Immature natural killer cell (primary cell): ENCODE results near the gene CR1L. TPM values are rescaled to one million over a fixed set of nuclear protein-coding genes. Genes with fewer than 3 reads are reported as not detected.
"Not testable (repeated sequence)": the region's sequence is repeated elsewhere in the genome, so short reads cannot be mapped to it uniquely, and the experiment has no call there.

Experiments
- DNase-seq, 3 donors: peaks; one replicate each; pipeline ENCODE4 v3.0.0; 2022; ENCODE audit warnings: mixed read lengths in 1 of 3
- H3K27ac Mint-ChIP-seq, 6 donors: one replicate each; pipeline ENCODE4 v1.8.0; 2020; ENCODE audit warnings: mixed read lengths in 6 of 6, mild to moderate bottlenecking in 5 of 6, inconsistent platforms in 4 of 6, moderate library complexity in 3 of 6
- H3K27me3 Mint-ChIP-seq, 3 donors: one replicate each; pipeline ENCODE4 v1.8.0; 2020 to 2021; ENCODE audit warnings: low read depth in 3 of 3, mild to moderate bottlenecking in 3 of 3, mixed read lengths in 3 of 3, moderate library complexity in 3 of 3, inconsistent platforms in 1 of 3
- H3K36me3 Mint-ChIP-seq, 3 donors: one replicate each; pipeline ENCODE4 v1.8.0; 2020; ENCODE audit warnings: mixed read lengths in 3 of 3, inconsistent platforms in 2 of 3, mild to moderate bottlenecking in 2 of 3
- H3K4me1 Mint-ChIP-seq, 2 donors: one replicate each; pipeline ENCODE4 v1.8.0; 2020; ENCODE audit warnings: inconsistent platforms in 2 of 2, mild to moderate bottlenecking in 2 of 2, mixed read lengths in 2 of 2, moderate library complexity in 1 of 2
- H3K4me3 Mint-ChIP-seq, 5 donors: one replicate each; pipeline ENCODE4 v1.8.0; 2020; ENCODE audit warnings: mild to moderate bottlenecking in 5 of 5, mixed read lengths in 5 of 5, inconsistent platforms in 3 of 5, moderate library complexity in 3 of 5
- H3K9me3 Mint-ChIP-seq, 6 donors: one replicate each; pipeline ENCODE4 v1.8.0; 2020; ENCODE audit warnings: mild to moderate bottlenecking in 6 of 6, mixed read lengths in 6 of 6, inconsistent platforms in 4 of 6, moderate library complexity in 3 of 6
- polyA plus RNA-seq, 3 donors: library from polyadenylated mRNA; unstranded; fragments of 300-500 nt; fragmentation: Illumina TruSeq; gene quantifications; one replicate each; pipeline ENCODE4 v1.2.3, GENCODE V29; 2021

Gene CR1L
- polyA plus RNA-seq, 3 donors from 2014 or later: 0.60 TPM; not detected in 2

DNA sequence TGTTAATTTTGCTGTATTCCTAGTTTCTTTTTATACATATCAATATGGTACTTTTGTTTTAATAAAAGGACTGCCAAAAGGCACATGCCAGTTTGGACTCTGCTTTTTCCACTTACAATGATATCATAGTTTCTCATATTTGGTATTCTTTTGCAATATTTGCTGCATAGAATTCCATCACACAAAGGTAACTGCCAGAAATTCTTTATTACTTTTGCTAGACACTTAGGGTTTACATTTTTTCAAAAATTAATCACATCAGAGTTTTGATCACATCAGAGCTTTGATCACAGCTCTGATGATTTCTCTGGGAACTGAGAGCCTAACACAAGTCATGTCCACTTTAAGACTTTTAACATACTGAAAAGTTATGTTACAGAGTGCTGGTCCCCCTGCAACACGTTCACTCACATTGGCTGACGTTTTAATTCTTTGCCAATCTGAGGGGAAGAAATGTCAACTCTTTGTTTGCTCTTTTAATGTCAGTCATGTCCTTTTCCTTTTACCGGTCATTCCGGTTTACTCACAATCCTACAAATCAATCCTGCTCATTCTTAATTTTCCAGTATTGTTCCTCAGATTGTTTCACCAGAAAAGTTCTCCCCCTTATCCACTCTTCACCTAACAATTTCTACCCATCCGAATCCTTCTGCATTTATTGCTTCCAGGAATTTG lies 105.8 kb downstream of the CR1L start:
- no peaks in the 10 kb centered on the region for H3K36me3 Mint-ChIP-seq
- H3K4me1 Mint-ChIP-seq: peaks cover 42 to 60% of the 10 kb centered on the region in 2 donors
- peak overlapping the region; percentile 92 to 99 (median 99) for H3K27ac Mint-ChIP-seq
- no peak for DNase-seq
- peak overlapping the region; percentile 96 to 98 (median 96) for H3K4me3 Mint-ChIP-seq
- peaks cover 4 to 6% (median 5%) of the 10 kb centered on the region in 3 donors for H3K27me3 Mint-ChIP-seq
- H3K9me3 Mint-ChIP-seq: peaks cover 0 to 2% (median 0%) of the 10 kb centered on the region in 6 donors

DNA sequence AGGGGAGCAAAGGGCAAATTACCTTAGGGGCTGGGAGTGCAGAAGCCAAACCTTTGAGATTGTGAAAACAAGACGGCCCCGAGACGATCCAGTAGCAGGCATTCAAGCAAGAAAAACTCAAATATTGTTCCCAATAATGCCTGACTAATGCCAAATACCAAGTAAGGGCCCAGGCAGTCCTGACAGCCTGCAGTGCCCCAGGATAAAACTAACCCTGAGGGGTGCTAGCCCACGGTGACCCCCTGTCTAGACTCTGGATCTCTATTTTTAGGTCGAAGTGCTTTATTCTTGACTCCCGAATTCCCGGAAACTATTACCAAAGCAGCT lies 106.5 kb downstream of the CR1L start:
- H3K27me3 Mint-ChIP-seq, H3K9me3 Mint-ChIP-seq, H3K36me3 Mint-ChIP-seq: not testable (repeated sequence)
- DNase-seq: peak in 1 of 3 donors; percentile 5
- peak overlapping the region; percentile 92 to 99 (median 99) for H3K27ac Mint-ChIP-seq
- peaks cover 45 to 66% of the 10 kb centered on the region in 2 donors for H3K4me1 Mint-ChIP-seq
- peak overlapping the region; percentile 96 to 98 (median 96) for H3K4me3 Mint-ChIP-seq

DNA sequence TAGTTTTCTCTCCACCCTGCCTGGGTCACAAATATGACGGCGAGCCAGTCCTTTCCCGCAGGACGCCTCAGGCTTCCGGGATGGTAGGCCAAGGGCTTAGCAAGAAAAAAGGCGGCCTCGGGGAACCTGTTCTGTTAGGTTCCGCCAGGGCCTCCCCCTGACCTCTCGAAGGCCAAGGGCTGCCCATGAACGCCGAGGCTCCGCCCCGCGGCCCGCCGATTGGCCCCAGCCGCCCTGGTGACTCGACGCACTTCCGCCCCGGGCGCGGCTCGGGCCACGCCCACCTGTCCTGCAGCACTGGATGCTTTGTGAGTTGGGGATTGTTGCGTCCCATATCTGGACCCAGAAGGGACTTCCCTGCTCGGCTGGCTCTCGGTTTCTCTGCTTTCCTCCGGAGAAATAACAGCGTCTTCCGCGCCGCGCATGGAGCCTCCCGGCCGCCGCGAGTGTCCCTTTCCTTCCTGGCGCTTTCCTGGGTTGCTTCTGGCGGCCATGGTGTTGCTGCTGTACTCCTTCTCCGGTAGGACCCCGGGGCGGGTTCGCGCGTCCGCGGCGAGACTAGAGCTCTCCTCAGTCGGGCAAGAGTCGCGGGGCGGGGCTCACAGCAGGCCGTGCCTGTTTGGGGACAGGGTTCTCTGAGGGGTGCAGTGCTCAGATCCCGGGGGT lies 107.0 kb downstream of the CR1L start, which contains the start of gene CD46:
Gene CD46 (plus strand): TSS at position 265 of the 666 bp plus-strand sequence. CDS start 159 bp downstream, at position 424.
- peaks cover 4 to 6% (median 5%) of the 10 kb centered on the region in 3 donors for H3K27me3 Mint-ChIP-seq
- peak within 1 kb of the TSS; percentile 92 to 99 (median 99) for H3K27ac Mint-ChIP-seq
- peak; percentile 93 for DNase-seq
- H3K4me1 Mint-ChIP-seq: peaks cover 45 to 71% of the 10 kb centered on the region in 2 donors
- peaks cover 0 to 2% (median 0%) of the 10 kb centered on the region in 6 donors for H3K9me3 Mint-ChIP-seq
- H3K36me3 Mint-ChIP-seq: no peaks in the 10 kb centered on the region
- peak within 1 kb of the TSS; percentile 96 to 98 (median 96) for H3K4me3 Mint-ChIP-seq

DNA sequence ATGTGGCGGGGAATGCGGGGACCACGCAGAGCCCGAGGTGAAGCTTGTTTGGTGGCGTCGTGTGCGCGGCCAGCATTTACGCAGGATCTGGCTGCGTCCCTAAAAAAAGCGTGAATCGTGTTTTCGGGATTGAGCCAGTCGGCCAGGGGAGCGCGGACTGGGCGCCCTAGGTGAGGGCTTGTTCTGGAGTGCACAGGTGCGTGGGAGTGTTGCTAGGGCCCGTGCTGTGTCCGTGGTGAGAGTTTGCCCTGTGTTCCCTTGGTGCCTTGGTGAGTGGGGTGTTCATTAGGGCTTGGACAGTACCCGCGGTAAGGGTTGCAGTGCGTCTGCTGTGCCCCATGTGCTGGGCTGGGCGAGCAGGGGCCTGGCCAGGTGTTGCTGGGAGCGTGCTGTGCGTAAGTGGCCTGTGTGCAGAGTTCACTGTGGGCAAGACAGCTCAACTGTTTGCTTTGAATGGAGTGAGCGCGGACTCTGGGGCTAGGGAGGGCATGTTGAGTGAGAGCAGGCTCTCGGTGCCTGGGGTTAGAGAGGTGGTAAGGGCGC lies 107.6 kb downstream of the CR1L start:
- Mint-ChIP-seq H3K4me1 (peaks cover 45 to 75% of the 10 kb centered on the region in 2 donors), H3K9me3 (peaks cover 0 to 2% (median 0%) of the 10 kb centered on the region in 6 donors), H3K27me3 (peaks cover 4 to 6% (median 4%) of the 10 kb centered on the region in 3 donors), H3K36me3 (no peaks in the 10 kb centered on the region), H3K4me3 (peak overlapping the region; percentile 96 to 98 (median 96)), H3K27ac (peak overlapping the region; percentile 92 to 99 (median 99))
- peak in 2 of 3 donors; percentile 17 to 19 for DNase-seq

DNA sequence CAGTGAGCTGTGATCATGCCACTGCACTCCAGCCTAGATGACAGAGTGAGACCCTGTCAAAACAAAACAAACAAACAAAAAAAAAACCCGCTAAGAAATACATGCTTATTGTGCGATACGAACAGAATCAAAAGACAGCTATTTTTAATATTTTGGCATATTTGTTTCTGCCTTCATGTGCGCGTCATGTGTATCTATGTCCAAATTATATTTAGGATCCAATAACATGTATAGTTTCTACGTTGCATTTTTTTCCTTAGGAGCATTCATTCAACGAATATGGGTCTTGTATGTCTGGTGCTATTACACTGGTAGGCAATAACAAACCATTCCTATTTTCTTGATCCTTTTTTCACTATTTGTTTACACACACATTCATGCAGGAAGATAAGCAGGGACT lies 108.7 kb downstream of the CR1L start:
- Mint-ChIP-seq H3K27me3 (peaks cover 3 to 6% (median 4%) of the 10 kb centered on the region in 3 donors), H3K4me1 (peaks cover 45 to 75% of the 10 kb centered on the region in 2 donors), H3K4me3 (peak overlapping the region in 4 of 5 donors; percentile 5 to 96 (median 78)), H3K27ac (no peak overlapping the region), H3K36me3 (no peaks in the 10 kb centered on the region), H3K9me3 (peaks cover 0 to 2% (median 0%) of the 10 kb centered on the region in 6 donors)
- no peak for DNase-seq

DNA sequence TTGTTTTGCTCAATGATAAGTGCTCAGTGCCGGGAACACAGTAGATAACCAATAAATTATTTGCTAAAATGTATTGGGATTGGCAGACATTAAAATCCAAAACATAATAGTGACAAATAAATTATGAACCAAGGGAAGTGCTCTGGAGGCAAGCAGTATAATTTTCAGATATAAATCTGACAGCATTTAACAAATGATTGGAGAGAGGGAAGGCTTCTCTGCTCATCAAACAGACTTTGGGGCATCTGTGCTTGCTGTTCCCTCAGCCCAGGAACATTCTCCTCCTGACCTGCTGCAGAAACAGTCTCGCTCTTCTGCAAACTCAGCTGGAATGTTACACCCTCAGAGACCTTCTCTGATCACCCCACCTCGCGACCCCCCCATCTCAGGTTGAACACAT lies 109.1 kb downstream of the CR1L start:
- Mint-ChIP-seq H3K4me3 (peak overlapping the region; percentile 14 to 96 (median 34)), H3K36me3 (no peaks in the 10 kb centered on the region), H3K9me3 (peaks cover 0 to 2% (median 0%) of the 10 kb centered on the region in 6 donors), H3K27ac (no peak overlapping the region), H3K27me3 (peaks cover 3 to 6% (median 4%) of the 10 kb centered on the region in 3 donors), H3K4me1 (peaks cover 45 to 72% of the 10 kb centered on the region in 2 donors)
- DNase-seq: no peak

DNA sequence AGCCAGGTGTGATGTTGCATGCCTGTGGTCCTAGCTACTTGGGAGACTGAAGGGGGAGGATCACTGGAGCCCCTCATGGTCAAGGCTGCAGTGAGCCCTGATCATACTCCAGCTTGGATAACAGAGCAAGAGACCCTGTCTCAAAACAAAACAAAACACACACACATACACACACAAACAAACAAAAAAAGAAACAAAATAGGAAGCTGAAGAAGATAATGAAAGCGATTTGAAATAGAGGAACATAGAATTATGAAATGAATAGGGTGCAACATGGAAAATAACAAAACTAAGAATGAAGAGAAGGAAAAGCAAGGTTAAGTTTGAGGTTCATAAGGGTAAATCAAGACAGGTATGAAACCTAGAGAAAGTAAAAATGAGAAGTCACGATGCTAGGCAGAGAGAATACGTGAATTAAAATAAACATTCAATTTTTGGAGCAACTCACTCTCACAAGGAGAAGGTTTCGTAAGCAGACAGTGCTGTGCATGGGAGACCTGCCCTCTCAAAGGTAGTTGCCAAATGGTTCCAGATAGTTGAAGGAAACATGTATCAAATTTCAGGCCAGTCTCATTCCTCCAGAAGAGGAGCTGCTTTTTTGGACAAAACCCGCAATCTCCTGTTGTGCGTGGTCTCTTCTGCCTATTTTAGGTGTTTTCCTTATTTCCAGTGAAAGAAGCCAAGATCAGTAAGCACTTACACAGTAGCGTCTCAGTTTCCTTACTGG lies 110.2 kb downstream of the CR1L start:
- no peak overlapping the region for H3K4me3 Mint-ChIP-seq
- H3K4me1 Mint-ChIP-seq: peaks cover 45 to 67% of the 10 kb centered on the region in 2 donors
- peaks cover 3 to 6% (median 4%) of the 10 kb centered on the region in 3 donors for H3K27me3 Mint-ChIP-seq
- H3K27ac Mint-ChIP-seq: peak overlapping the region in 1 of 6 donors; percentile 47
- DNase-seq: no peak
- H3K36me3 Mint-ChIP-seq: peaks cover under 1 to 7% (median 5%) of the 10 kb centered on the region in 3 donors
- H3K9me3 Mint-ChIP-seq: peaks cover 0 to 2% (median 0%) of the 10 kb centered on the region in 6 donors

DNA sequence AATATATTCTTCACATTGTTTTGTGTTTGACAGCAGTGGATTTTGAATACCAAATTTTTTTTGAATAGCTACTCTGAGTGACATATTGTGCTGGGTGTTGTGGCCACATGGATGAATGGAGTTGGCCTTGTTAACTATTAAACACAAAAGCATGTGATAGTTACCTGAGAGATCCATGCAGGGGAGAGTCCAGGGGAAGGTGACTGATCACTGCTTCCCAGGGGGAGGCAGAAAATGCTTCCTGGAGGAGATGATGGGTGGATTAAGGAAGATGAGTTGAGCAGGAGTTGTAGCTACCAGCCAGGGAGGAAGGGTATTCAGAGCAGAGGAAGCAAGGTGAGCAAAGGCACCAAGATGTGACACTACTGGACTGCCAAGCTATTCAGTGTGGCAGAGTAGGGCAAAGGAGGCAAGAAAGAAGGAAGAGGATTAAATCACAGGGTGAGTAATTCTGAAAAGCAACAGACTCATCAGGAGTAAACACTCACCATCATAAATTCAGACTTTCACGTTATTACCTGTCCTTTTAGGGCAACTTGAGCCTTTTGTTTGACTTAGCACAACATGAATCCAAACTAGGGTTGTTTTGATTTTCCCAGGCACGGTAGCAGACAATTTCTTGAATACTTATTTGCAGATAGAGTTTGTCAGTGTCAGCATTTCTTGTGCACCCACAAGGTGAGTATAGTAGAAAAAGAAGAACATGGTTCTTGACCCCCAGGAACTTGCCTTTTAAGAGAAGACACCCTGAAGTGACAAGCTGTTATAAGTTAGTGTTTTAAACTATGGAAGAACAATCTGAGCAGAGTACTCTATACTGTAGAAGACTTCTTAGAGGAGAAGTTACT lies 111.1 kb downstream of the CR1L start:
- no peak for DNase-seq
- Mint-ChIP-seq H3K27me3 (peaks cover 3 to 6% (median 4%) of the 10 kb centered on the region in 3 donors), H3K4me1 (peaks cover 42 to 62% of the 10 kb centered on the region in 2 donors), H3K27ac (peak overlapping the region in 2 of 6 donors; percentile 30 to 52), H3K4me3 (no peak overlapping the region), H3K9me3 (peaks cover 0 to 2% (median 0%) of the 10 kb centered on the region in 6 donors), H3K36me3 (peaks cover 7 to 12% (median 7%) of the 10 kb centered on the region in 3 donors)

DNA sequence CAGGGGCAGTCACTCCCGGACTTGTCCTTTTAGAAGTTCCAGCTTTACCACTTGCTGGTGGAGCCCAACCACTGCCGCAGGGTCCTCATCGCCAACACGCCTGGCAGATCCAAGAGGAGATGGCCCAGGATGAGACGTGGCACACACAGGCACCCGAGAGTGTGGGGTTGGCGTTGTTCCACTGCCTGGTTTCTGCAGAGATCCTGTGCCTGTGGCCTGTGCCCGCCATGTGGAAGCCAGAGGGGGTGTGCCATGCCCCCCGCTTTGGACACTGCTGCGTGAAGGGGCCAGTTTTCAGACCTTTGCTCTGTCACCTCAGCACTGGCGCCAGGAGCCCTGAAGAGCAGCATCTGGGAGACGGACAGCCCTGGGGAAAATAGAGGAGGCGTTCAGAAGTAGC lies 117.7 kb downstream of the CR1L start:
- H3K9me3 Mint-ChIP-seq: no peaks in the 10 kb centered on the region
- no peak for DNase-seq
- H3K4me1 Mint-ChIP-seq: no peaks in the 10 kb centered on the region
- no peak overlapping the region for H3K4me3 Mint-ChIP-seq
- peak overlapping the region in 1 of 6 donors; percentile 16 for H3K27ac Mint-ChIP-seq
- H3K36me3 Mint-ChIP-seq: peaks cover 31 to 59% (median 34%) of the 10 kb centered on the region in 3 donors
- peaks cover 0 to 2% (median 0%) of the 10 kb centered on the region in 3 donors for H3K27me3 Mint-ChIP-seq

DNA sequence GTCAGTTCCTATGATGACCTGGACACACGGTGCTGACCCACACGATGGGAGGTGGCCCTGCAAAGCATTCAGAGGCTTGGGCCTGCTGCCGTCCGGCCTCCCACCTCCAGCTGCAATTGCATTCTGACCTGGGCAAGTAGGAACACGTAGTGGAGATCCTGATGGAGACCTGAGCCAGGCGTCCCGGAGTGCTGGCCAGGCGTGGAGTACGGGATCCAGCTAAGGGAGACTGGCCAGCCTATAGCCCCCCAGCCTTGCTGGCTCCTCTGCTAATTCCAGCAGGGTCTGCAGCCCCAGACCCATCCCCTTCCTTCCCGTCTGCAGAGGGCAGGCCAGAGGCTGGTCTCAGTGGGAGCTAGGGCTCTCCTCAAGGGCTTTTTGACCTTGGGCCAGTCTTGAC lies 118.2 kb downstream of the CR1L start:
- Mint-ChIP-seq H3K27ac (peak overlapping the region in 1 of 6 donors; percentile 16), H3K4me3 (no peak overlapping the region), H3K9me3 (no peaks in the 10 kb centered on the region), H3K27me3 (peaks cover 0 to 2% (median 0%) of the 10 kb centered on the region in 3 donors), H3K36me3 (peaks cover 31 to 59% (median 34%) of the 10 kb centered on the region in 3 donors), H3K4me1 (peaks cover 0 to 1% of the 10 kb centered on the region in 2 donors)
- no peak for DNase-seq

DNA sequence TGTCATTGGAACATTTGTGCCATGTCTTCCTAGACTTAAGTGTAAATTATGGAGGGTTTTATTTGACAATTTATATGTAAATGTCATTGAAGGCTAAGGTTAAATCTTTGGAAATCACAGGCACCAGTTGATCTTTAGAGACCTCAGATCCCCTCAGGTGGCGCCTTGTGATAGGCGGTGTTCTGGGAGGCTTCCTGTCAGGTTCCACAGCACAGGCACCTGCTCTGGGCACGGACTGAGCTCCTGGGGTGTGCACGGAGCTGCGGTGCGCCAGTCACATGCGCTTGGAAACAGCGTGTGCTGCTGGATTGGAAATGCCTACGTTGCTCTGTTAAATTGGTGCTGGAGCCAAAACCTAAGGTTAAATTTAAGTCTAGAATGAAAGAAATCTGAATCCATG lies 119.0 kb downstream of the CR1L start:
- peaks cover 31 to 59% (median 34%) of the 10 kb centered on the region in 3 donors for H3K36me3 Mint-ChIP-seq
- DNase-seq: no peak
- H3K27ac Mint-ChIP-seq: no peak overlapping the region
- peaks cover 0 to 2% (median 0%) of the 10 kb centered on the region in 3 donors for H3K27me3 Mint-ChIP-seq
- peaks cover 8 to 10% of the 10 kb centered on the region in 2 donors for H3K4me1 Mint-ChIP-seq
- no peaks in the 10 kb centered on the region for H3K9me3 Mint-ChIP-seq
- H3K4me3 Mint-ChIP-seq: no peak overlapping the region

DNA sequence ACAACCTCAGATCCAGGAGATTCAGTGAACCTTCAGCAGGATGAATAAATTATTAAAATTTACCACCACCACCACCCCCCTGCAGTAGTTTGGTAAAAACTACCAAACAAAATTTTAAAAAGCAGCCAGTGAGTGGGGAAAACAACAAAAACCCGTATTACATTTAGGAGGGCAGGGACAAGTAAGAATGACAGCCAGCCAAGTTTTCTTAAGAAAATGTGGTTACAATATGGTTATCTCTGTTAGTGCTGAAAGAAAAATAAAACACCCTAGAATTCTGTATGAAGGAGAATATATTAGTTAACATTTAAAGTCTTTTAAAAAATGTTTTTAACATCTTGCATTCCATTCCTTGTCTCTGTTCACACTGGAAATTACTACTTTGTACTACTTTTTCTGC lies 121.6 kb downstream of the CR1L start:
- H3K27ac Mint-ChIP-seq: no peak overlapping the region
- peaks cover 0 to 3% (median 0%) of the 10 kb centered on the region in 6 donors for H3K9me3 Mint-ChIP-seq
- DNase-seq: no peak
- H3K4me1 Mint-ChIP-seq: peaks cover 13 to 16% of the 10 kb centered on the region in 2 donors
- peaks cover 33 to 58% (median 35%) of the 10 kb centered on the region in 3 donors for H3K36me3 Mint-ChIP-seq
- peaks cover 0 to 2% (median 2%) of the 10 kb centered on the region in 3 donors for H3K27me3 Mint-ChIP-seq
- H3K4me3 Mint-ChIP-seq: no peak overlapping the region
